SK-N-SH treated with all-trans-retinoic acid at 6 μM for 48 hours (cell line): ENCODE data around the gene GNG14.
"Not testable (repeated sequence)": the region's sequence is repeated elsewhere in the genome, so short reads cannot be mapped to it uniquely, and the experiment has no call there.

Source experiments
- ATAC-seq: fragments of 200-7000 bp; cut with Tn5 transposase; 3 replicates; pipeline ENCODE4 v1.9.1; 2020; ENCODE audit warnings: mild to moderate bottlenecking, moderate library complexity
- ARNTL ChIP-seq: fragments of 450-650 bp; formaldehyde crosslinking; IDR thresholded peaks from 2 replicates; pipeline ENCODE4 v1.5.0; 2020; ENCODE audit warnings: low read depth, mild to moderate bottlenecking, moderate library complexity, borderline replicate concordance
- CREB5 ChIP-seq: fragments of 250-450 bp; sonication (Bioruptor Pico); IDR thresholded peaks from 2 replicates; pipeline ENCODE4 v1.5.1; 2020; ENCODE audit warnings: low read depth, mild to moderate bottlenecking, moderate library complexity
- CSDC2 ChIP-seq: fragments of 250-450 bp; sonication (Bioruptor Pico); IDR thresholded peaks from 2 replicates; pipeline ENCODE4 v1.5.0; 2020; ENCODE audit warnings: mild to moderate bottlenecking, moderate library complexity
- CSRNP3 ChIP-seq: fragments of 250-450 bp; sonication (Bioruptor Pico); IDR thresholded peaks from 2 replicates; pipeline ENCODE4 v1.5.1; 2021; ENCODE audit warnings: mild to moderate bottlenecking, moderate library complexity
- GLIS3 ChIP-seq: fragments of 250-450 bp; sonication (Bioruptor Pico); IDR thresholded peaks from 2 replicates; pipeline ENCODE4 v1.5.0; 2020; ENCODE audit warnings: mild to moderate bottlenecking, moderate library complexity
- ISL1 ChIP-seq: fragments of 250-450 bp; sonication (Bioruptor Pico); IDR thresholded peaks from 2 replicates; pipeline ENCODE4 v2.1.2; 2022; ENCODE audit warnings: mild to moderate bottlenecking, moderate library complexity
- OSR1 ChIP-seq: fragments of 250-450 bp; sonication (Bioruptor Pico); IDR thresholded peaks from 2 replicates; pipeline ENCODE4 v1.8.0; 2022; ENCODE audit warnings: moderate library complexity, mild to moderate bottlenecking, inconsistent platforms
- PATZ1 ChIP-seq: fragments of 250-450 bp; sonication (Bioruptor Pico); IDR thresholded peaks from 2 replicates; pipeline ENCODE4 v1.8.0; 2020; ENCODE audit warnings: mild to moderate bottlenecking, moderate library complexity, borderline replicate concordance
- POU6F1 ChIP-seq: fragments of 250-450 bp; sonication (Bioruptor Pico); IDR thresholded peaks from 2 replicates; pipeline ENCODE4 v1.8.0; 2021; ENCODE audit warnings: low read depth, mild to moderate bottlenecking, moderate library complexity, borderline replicate concordance
- PPARA ChIP-seq: fragments of 250-450 bp; sonication (Bioruptor Pico); IDR thresholded peaks from 2 replicates; pipeline ENCODE4 v1.5.0; 2020; ENCODE audit warnings: mild to moderate bottlenecking, borderline replicate concordance
- RARB ChIP-seq: fragments of 250-450 bp; sonication (Bioruptor Pico); IDR thresholded peaks from 2 replicates; pipeline ENCODE4 v1.8.0; 2021; ENCODE audit warnings: mild to moderate bottlenecking, moderate library complexity
- SNAI2 ChIP-seq: fragments of 250-450 bp; sonication (Bioruptor Pico); IDR thresholded peaks from 2 replicates; pipeline ENCODE4 v1.5.0; 2020; ENCODE audit warnings: mild to moderate bottlenecking, moderate library complexity
- TCF4 ChIP-seq: fragments of 250-450 bp; sonication (Bioruptor Pico); IDR thresholded peaks from 2 replicates; pipeline ENCODE4 v1.8.0; 2021; ENCODE audit warnings: mild to moderate bottlenecking, moderate library complexity, borderline replicate concordance
- TOX ChIP-seq: fragments of 250-450 bp; sonication (Bioruptor Pico); IDR thresholded peaks from 2 replicates; pipeline ENCODE4 v1.8.0; 2021; ENCODE audit warnings: mild to moderate bottlenecking, moderate library complexity, borderline replicate concordance
- TSHZ2 ChIP-seq: fragments of 250-450 bp; sonication (Bioruptor Pico); IDR thresholded peaks from 2 replicates; pipeline ENCODE4 v1.5.0; 2020; ENCODE audit warnings: mild to moderate bottlenecking, moderate library complexity
- ZC3H10 ChIP-seq: fragments of 250-450 bp; sonication (Bioruptor Pico); IDR thresholded peaks from 2 replicates; pipeline ENCODE4 v1.5.1; 2021; ENCODE audit warnings: mild to moderate bottlenecking, moderate library complexity
- ZFP3 ChIP-seq: fragments of 250-450 bp; sonication (Bioruptor Pico); IDR thresholded peaks from 2 replicates; pipeline ENCODE4 v1.5.0; 2020; ENCODE audit warnings: mild to moderate bottlenecking, moderate library complexity
- ZFP30 ChIP-seq: fragments of 450-650 bp; formaldehyde crosslinking; IDR thresholded peaks from 2 replicates; pipeline ENCODE4 v1.5.0; 2022; ENCODE audit warnings: mild to moderate bottlenecking, moderate library complexity
- ZNF565 ChIP-seq: fragments of 450-650 bp; formaldehyde crosslinking; conservative IDR thresholded peaks from 2 replicates; pipeline ENCODE4 v1.5.0; 2020; ENCODE audit warnings: low read depth, mild to moderate bottlenecking, moderate library complexity
- ZNF70 ChIP-seq: fragments of 450-650 bp; formaldehyde crosslinking; IDR thresholded peaks from 2 replicates; pipeline ENCODE4 v1.5.0; 2020; ENCODE audit warnings: mild to moderate bottlenecking, moderate library complexity
- ZNF8 ChIP-seq: fragments of 450-650 bp; formaldehyde crosslinking; IDR thresholded peaks from 2 replicates; pipeline ENCODE4 v1.5.0; 2020; ENCODE audit warnings: mild to moderate bottlenecking, moderate library complexity

GNG14 gene

GRCh38 chr19:12642506-12642905, 45.3 kb upstream of the GNG14 start:
- TF ChIP-seq ZNF70 (CRISPR knock-in tag) = no peak
- TF ChIP-seq CREB5 (CRISPR knock-in tag) = no peak
- TF ChIP-seq ISL1 (CRISPR knock-in tag) = no peak
- no peak for TF ChIP-seq ZFP3 (CRISPR knock-in tag)
- no peak for TF ChIP-seq ZC3H10 (CRISPR knock-in tag)
- TF ChIP-seq OSR1 (CRISPR knock-in tag) = no peak
- no peak for TF ChIP-seq GLIS3
- no peak for TF ChIP-seq TCF4
- TF ChIP-seq, all 23 proteins: peak for 0
- ATAC-seq = no peak

GRCh38 chr19:12643716-12644115, 44.1 kb upstream of the GNG14 start:
- not testable (repeated sequence) for ATAC-seq

GRCh38 chr19:12646551-12646950, 41.2 kb upstream of the GNG14 start:
- no peak for ATAC-seq
- TF ChIP-seq PATZ1 = no peak
- no peak for TF ChIP-seq CSRNP3
- TF ChIP-seq PPARA = no peak
- no peak for TF ChIP-seq GLIS3
- no peak for TF ChIP-seq CREB5 (CRISPR knock-in tag)
- no peak for TF ChIP-seq ZNF70 (CRISPR knock-in tag)
- no peak for TF ChIP-seq TOX (CRISPR knock-in tag)
- no peak for TF ChIP-seq RARB
- TF ChIP-seq ZC3H10 (CRISPR knock-in tag) = no peak
- TF ChIP-seq OSR1 (CRISPR knock-in tag) = no peak
- TF ChIP-seq ZNF8 = no peak
- TF ChIP-seq TSHZ2 (CRISPR knock-in tag) = no peak
- no peak for TF ChIP-seq ARNTL
- no peak for TF ChIP-seq SNAI2 (CRISPR knock-in tag)
- TF ChIP-seq CSDC2 (CRISPR knock-in tag) = no peak

- ATAC-seq = no peak
- TF ChIP-seq TOX (CRISPR knock-in tag) = no peak
- TF ChIP-seq ZNF8 = no peak
- no peak for TF ChIP-seq POU6F1 (CRISPR knock-in tag)
- no peak for TF ChIP-seq ZNF565
- TF ChIP-seq PATZ1 = no peak
- no peak for TF ChIP-seq ZFP3 (CRISPR knock-in tag)
- no peak for TF ChIP-seq ZFP30 (CRISPR knock-in tag)
- no peak for TF ChIP-seq CSRNP3
- TF ChIP-seq PPARA = no peak
- no peak for TF ChIP-seq GLIS3
- no peak for TF ChIP-seq RARB
- TF ChIP-seq CREB5 (CRISPR knock-in tag) = no peak
- TF ChIP-seq ZC3H10 (CRISPR knock-in tag) = no peak
Measured at GRCh38 chr19:12647047-12647446, 40.8 kb upstream of the GNG14 start.
